ENCODE data around the gene TACSTD2.

- TF ChIP-seq NR0B2 (CRISPR knock-in tag; IDR thresholded peaks at IDR 0.05) (no peak), CTCF (CRISPR knock-in tag; IDR thresholded peaks at IDR 0.05) (no peak), ZNF639 (CRISPR knock-in tag; conservative IDR thresholded peaks at IDR 0.05) (no peak), TMF1 (CRISPR knock-in tag; IDR thresholded peaks at IDR 0.05; ENCODE audit: low read depth) (no peak), HCFC1 (IDR thresholded peaks at IDR 0.05; ENCODE audit: low read depth, low read length) (no peak), SMAD1 (CRISPR knock-in tag; IDR thresholded peaks at IDR 0.05; ENCODE audit: borderline replicate concordance, low read depth) (no peak), RAD51 (IDR thresholded peaks at IDR 0.05; ENCODE audit: borderline replicate concordance) (no peak), ZMYM3 (CRISPR knock-in tag; IDR thresholded peaks at IDR 0.05) (no peak), TFAP4 (IDR thresholded peaks at IDR 0.05; ENCODE audit: borderline replicate concordance, low read depth) (no peak), RBM22 (optimal IDR thresholded peaks at IDR 0.05; ENCODE audit: low read length) (no peak), ZNF768 (CRISPR knock-in tag; IDR thresholded peaks at IDR 0.05) (no peak)
Measured at GRCh38 chr1:58576727-58577653, at the start of gene TACSTD2.

Measured in HepG2 (cell line).